RKO (cell line): ENCODE measurements around the gene TNFRSF18.
"Not testable (repeated sequence)": the region's sequence is repeated elsewhere in the genome, so short reads cannot be mapped to it uniquely, and the experiment has no call there.

Experiments used
- DNase-seq: peaks from one replicate; pipeline ENCODE4 v3.0.0-alpha.2; 2016; ENCODE audit warnings: low spot score

Gene TNFRSF18

GRCh38 chr1:1206376-1206965 lies at the start of gene TNFRSF18:
Gene TNFRSF18 (minus strand): TSS chr1:1206592. CDS start chr1:1206571, 21 bp downstream.
- no peak for DNase-seq

- DNase-seq, result no peak
Measured at GRCh38 chr1:1255611-1256010, 49.2 kb upstream of the TNFRSF18 start.

- DNase-seq, result no peak
Measured at GRCh38 chr1:1255078-1255477, 48.7 kb upstream of the TNFRSF18 start.

GRCh38 chr1:1254667-1254998 lies 48.2 kb upstream of the TNFRSF18 start:
- DNase-seq, result no peak

- DNase-seq, result no peak
Measured at GRCh38 chr1:1253972-1254666, 47.7 kb upstream of the TNFRSF18 start.

GRCh38 chr1:1253314-1253713 lies 46.9 kb upstream of the TNFRSF18 start:
- DNase-seq, result no peak

GRCh38 chr1:1250786-1251284 lies 44.4 kb upstream of the TNFRSF18 start:
- DNase-seq, result no peak

- DNase-seq, result not testable (repeated sequence)
Measured at GRCh38 chr1:1248009-1248913, 41.9 kb upstream of the TNFRSF18 start.

- DNase-seq, result no peak
Measured at GRCh38 chr1:1247341-1247913, 41.0 kb upstream of the TNFRSF18 start.

- DNase-seq, result no peak
Measured at GRCh38 chr1:1246577-1247340, 40.4 kb upstream of the TNFRSF18 start, which contains the start of gene C1QTNF12. Gene C1QTNF12 (minus strand): TSS chr1:1246722. CDS start chr1:1246690, 32 bp downstream.

- no peak for DNase-seq
Measured at GRCh38 chr1:1245817-1246576, 39.6 kb upstream of the TNFRSF18 start.

- no peak for DNase-seq
Measured at GRCh38 chr1:1245178-1245816, 38.9 kb upstream of the TNFRSF18 start.

GRCh38 chr1:1244192-1244811 lies 37.9 kb upstream of the TNFRSF18 start:
- no peak for DNase-seq

- DNase-seq, result no peak
Measured at GRCh38 chr1:1243807-1244191, 37.4 kb upstream of the TNFRSF18 start.

GRCh38 chr1:1243266-1243660 lies 36.9 kb upstream of the TNFRSF18 start:
- DNase-seq, result no peak

GRCh38 chr1:1242461-1243265 lies 36.3 kb upstream of the TNFRSF18 start:
- no peak for DNase-seq

- no peak for DNase-seq
Measured at GRCh38 chr1:1241588-1242219, 35.3 kb upstream of the TNFRSF18 start.

- DNase-seq, result no peak
Measured at GRCh38 chr1:1240822-1241587, 34.6 kb upstream of the TNFRSF18 start.
